Stimulated activated CD4-positive, alpha-beta T cell treated with anti-CD3 and anti-CD28 coated beads, Interleukin-15, amount 100 ng/mL, for 24 hours (primary cell): ENCODE measurements around the gene ALDH16A1.
A peak's percentile ranks its signal among the peaks of the same experiment; 100 is the strongest.
"Not testable (repeated sequence)": the region's sequence is repeated elsewhere in the genome, so short reads cannot be mapped to it uniquely, and the experiment has no call there.

ENCODE experiments used
- DNase-seq: peaks from one replicate; pipeline ENCODE4 v3.0.0-alpha.2; 2020

ALDH16A1 gene

DNA sequence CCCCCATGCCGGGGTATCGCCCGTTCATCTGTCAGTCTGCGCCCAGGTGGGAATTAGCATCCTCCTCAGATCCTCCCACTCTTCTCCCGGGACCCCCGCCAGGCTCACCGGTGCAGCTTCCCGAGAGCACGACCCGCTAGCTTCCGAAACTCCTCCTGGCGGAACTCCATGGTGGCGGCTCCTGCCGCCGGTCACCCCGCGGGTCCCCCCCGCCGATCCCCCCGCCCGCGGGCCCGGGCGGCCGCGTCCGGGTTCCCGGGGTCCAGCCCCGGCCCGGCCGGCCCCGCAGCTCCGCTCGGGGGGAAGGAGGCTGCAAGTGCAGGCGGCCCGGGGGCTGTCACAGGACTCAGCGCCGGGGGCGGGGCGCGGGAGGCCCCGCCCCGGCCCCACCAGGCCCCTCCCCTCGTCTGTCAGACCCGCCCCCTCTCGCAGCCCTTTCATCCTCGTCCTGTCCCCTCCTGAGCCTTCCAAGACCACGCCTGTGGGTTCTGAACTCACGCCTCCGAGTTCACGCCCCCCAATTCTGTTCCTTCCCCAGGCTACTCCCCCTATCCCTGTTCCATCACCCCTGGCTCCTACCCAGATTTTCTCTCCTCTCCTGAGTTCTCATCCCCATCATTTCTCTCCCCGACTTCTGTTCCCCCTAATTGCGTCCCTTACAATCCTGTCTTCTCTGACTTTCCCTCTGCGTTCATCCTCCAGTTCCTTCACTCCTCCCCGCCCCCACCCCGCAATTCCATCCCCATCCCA is 11.6 kb upstream of the ALDH16A1 start, which contains the start of gene SLC17A7:
Gene SLC17A7 (minus strand): TSS at position 318 of the 750 bp plus-strand sequence. CDS start 148 bp downstream, at position 170.
- peak; percentile 60 for DNase-seq

DNA sequence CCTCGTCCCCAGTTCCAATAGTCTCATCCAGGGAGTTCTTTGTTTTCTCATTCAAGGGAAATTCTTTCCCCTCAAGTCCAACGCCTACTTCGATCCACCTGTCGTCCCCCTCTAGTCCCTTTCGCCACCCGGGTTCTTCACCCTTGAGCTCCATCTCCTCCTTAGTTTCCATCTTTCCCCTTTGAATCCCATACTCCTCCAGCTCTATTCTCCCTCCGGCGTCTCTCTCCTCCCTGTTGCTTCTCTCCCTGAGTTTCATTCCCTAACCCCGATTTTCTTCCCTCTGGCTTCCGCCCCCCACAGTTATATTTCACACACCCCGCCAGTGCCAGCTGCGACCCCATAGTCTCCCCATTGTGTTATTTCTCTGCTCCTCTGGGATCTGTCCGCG is 11.1 kb upstream of the ALDH16A1 start:
- no peak for DNase-seq

- peak; percentile 47 for DNase-seq
These were observed 10.7 kb upstream of the ALDH16A1 start for GRCh38 chr19:49442354-49442753.

DNA sequence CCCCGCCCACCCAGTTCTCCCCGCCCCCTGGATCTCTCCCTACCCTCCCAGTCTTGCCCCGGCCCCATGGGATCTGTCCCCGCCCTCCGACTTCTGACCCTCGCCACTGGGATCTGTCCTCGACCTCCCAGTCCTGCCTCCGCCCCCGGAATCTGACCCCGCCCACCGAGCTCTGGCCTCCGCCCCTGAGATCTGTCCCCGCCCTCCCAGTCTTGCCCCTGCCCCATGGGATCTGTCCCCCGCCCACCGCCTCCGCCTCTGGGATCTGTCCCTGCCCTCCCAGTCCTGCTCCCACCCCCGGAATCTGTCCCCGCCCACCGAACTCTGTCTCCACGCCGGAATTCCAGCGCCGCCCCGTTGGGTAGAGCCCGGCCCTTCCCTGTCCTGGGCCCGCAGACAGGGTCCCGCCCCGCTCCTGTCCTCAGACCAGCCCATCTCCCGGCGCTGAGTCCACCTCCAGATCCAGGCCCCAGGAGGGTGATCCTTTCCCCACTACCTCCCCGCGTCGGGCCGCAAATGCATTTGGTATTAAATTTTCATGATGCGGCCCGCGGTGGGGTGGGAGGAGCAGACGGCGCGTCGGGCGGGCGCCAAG is 10.2 kb upstream of the ALDH16A1 start:
- peak; percentile 81 for DNase-seq

- peak; percentile 95 for DNase-seq
These were observed 9.5 kb upstream of the ALDH16A1 start for GRCh38 chr19:49443366-49444099.

GRCh38 chr19:49444100-49444700 is 8.8 kb upstream of the ALDH16A1 start:
- DNase-seq, result not testable (repeated sequence)

DNA sequence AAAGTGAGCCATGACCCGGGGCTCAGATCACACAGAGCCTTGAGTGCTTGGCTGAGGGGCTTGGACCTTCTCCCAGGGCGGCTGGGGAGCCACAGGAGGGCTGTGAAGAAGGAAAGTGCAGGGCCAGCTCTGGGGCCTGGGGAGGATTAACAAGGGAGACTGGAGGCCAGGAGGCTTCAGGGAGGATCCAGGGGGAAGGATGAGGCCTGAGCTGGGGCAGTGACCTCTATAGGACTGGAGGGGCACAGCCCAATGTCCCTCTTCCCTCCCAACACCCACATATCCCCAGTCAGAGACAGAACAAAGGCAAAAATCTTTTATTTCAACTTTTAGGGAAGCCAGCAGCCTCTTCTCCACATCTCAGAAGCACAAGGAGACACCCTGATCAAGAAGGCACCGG is 7.0 kb upstream of the ALDH16A1 start:
- DNase-seq, result no peak

- peak; percentile 62 for DNase-seq
These were observed 5.3 kb upstream of the ALDH16A1 start for GRCh38 chr19:49447485-49448431.

GRCh38 chr19:49448432-49448786 is 4.6 kb upstream of the ALDH16A1 start:
- DNase-seq, result no peak

- no peak for DNase-seq
These were observed 2.6 kb upstream of the ALDH16A1 start for GRCh38 chr19:49450405-49450804.

- DNase-seq, result peak; percentile 97
These were observed 1.4 kb upstream of the ALDH16A1 start, which contains the start of gene PIH1D1 for GRCh38 chr19:49451430-49452181. Gene PIH1D1, minus strand, starts transcription at chr19:49451814. Its CDS starts 240 bp downstream, at chr19:49451574.

DNA sequence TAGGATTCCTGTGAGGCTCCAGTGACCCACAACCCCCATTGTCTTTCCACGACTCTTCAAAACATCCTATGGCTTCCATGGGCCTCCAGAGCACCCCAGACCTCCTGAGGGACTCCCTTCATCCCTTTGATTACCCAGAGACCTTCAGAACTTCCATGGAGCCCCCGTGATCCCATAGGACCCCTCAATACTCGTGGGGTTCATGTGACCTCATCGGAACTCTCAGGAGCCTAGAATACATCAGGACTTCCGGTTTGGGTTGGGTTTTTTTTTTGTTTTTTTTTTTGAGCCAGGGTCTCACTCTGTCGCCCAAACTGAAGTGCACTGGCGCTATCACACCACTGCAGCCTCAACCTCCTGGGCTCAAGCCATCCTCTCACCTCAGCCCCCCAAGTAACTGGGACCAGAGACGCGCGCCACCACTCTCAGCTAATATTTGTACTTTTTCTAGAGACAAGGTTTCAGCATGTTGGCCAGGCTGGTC is 774 bp downstream of the ALDH16A1 start:
- DNase-seq, result peak; percentile 23

DNA sequence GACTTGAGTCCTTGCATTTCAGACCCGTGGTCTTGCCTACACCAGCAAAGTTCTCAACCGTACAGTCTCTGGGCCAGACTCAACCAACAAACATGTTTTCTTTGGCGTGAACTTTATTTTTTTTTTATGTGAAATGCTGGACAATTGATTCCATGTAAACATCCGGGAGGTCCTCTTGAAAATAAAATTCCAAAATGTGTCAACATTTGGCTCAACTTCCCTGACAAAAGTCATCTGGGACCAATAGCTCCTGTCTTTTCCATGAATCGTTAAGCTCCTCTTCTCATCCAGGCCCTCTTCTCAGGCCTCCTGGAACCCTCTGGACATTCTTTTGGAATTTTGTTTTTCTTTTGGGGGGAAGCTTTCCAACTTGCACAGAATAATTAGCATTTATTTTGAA is 2.7 kb downstream of the ALDH16A1 start:
- DNase-seq, result no peak

- no peak for DNase-seq
These were observed 3.3 kb downstream of the ALDH16A1 start for GRCh38 chr19:49456326-49456725.

GRCh38 chr19:49458567-49458903 is 5.5 kb downstream of the ALDH16A1 start:
- DNase-seq, result no peak

GRCh38 chr19:49459388-49459787 is 6.4 kb downstream of the ALDH16A1 start:
- DNase-seq, result no peak

DNA sequence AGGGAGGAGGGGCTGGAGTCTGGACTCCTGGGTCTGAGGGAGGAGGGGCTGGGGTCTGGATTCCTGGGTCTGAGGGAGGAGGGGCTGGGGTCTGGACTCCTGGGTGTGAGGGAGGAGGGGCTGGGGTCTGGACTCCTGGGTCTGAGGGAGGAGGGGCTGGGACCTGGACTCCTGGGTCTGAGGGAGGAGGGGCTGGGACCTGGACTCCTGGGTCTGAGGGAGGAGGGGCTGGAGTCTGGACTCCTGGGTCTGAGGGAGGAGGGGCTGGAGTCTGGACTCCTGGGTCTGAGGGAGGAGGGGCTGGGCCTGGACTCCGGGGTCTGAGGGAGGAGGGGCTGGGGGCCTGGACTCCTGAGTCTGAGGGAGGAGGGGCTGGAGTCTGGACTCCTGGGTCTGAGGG is 8.1 kb downstream of the ALDH16A1 start:
- not testable (repeated sequence) for DNase-seq

GRCh38 chr19:49461656-49462055 is 8.6 kb downstream of the ALDH16A1 start:
- DNase-seq, result no peak

- DNase-seq, result no peak
These were observed 9.5 kb downstream of the ALDH16A1 start for GRCh38 chr19:49462492-49462891.

DNA sequence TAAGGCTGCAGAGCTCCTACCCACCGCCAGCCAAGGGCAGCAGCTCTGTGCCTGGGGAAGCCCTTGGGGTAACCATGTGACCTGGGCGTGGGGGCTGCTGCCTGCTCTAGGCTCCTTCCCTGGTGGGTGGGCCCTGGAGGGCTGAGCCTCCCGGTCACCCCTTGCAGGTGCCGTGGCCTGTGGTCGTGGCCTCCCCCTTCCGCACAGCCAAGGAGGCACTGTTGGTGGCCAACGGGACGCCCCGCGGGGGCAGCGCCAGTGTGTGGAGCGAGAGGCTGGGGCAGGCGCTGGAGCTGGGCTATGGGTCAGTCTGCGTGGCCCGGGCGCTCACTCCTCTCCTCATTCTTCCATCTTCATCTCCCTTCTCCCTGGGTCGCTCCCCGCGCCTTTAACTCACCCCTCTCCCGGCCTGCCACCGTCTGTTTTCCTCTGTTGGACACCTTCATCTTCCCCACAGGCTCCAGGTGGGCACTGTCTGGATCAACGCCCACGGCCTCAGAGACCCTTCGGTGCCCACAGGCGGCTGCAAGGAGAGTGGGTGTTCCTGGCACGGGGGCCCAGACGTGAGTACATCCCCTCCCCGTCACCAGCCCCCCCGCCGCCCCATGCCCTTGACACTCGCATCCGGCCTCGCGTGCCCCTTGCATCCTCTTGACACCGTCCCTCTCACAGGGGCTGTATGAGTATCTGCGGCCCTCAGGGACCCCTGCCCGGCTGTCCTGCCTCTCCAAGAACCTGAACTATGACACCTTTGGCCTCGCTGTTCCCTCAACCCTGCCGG is 11.1 kb downstream of the ALDH16A1 start:
- DNase-seq, result no peak

GRCh38 chr19:49465371-49465770 is 12.3 kb downstream of the ALDH16A1 start:
- no peak for DNase-seq
